K562 (cell line): Measurements from ENCODE around the gene UBR4. TPM values are rescaled to one million over a fixed set of nuclear protein-coding genes. Genes with fewer than 3 reads are reported as not detected.

Experiments used
- ARNT ChIP-seq, 2 experiments: fragments of 450-650 bp; IDR thresholded peaks; 2 replicates each; pipeline ENCODE4 v1.6.1; 2016; ENCODE audit warnings: mild to moderate bottlenecking in 1 of 2
- BMI1 ChIP-seq: fragments of 150-350 bp; IDR thresholded peaks from 2 replicates; pipeline ENCODE4 v1.6.1; 2014; ENCODE audit warnings: low read length
- CREB3 ChIP-seq: fragments of 450-650 bp; conservative IDR thresholded peaks from 2 replicates; pipeline ENCODE4 v1.6.1; 2016; ENCODE audit warnings: missing genetic modification characterization, low read depth, mild to moderate bottlenecking, missing compliant biosample characterization, moderate library complexity
- DLX4 ChIP-seq: fragments of 250-450 bp; sonication (Bioruptor Pico); IDR thresholded peaks from 2 replicates; pipeline ENCODE4 v1.6.1; 2021; ENCODE audit warnings: mild to moderate bottlenecking
- DMBX1 ChIP-seq: fragments of 250-450 bp; sonication (Bioruptor Pico); IDR thresholded peaks from 2 replicates; pipeline ENCODE4 v1.8.0; 2022; ENCODE audit warnings: inconsistent platforms, mild to moderate bottlenecking, moderate library complexity, borderline replicate concordance
- ELF4 ChIP-seq: fragments of 450-650 bp; formaldehyde crosslinking; IDR thresholded peaks from 2 replicates; pipeline ENCODE4 v1.4.0; 2022; ENCODE audit warnings: missing genetic modification characterization
- GATAD2B ChIP-seq: fragments of 450-650 bp; IDR thresholded peaks from 2 replicates; pipeline ENCODE4 v1.6.1; 2017; ENCODE audit warnings: mild to moderate bottlenecking, borderline replicate concordance
- KLF10 ChIP-seq: fragments of 250-450 bp; sonication (Bioruptor Pico); IDR thresholded peaks from 2 replicates; pipeline ENCODE4 v1.6.1; 2021; ENCODE audit warnings: matching md5 sums
- NBN ChIP-seq: fragments of 450-650 bp; IDR thresholded peaks from 2 replicates; pipeline ENCODE4 v1.6.1; 2016; ENCODE audit warnings: low read depth, mild to moderate bottlenecking
- POLR2H ChIP-seq: IDR thresholded peaks from 2 replicates; pipeline ENCODE4 v1.6.1; 2016; ENCODE audit warnings: missing genetic modification characterization, low read depth, mild to moderate bottlenecking, control low read depth, missing compliant biosample characterization, moderate library complexity
- TAF7 ChIP-seq: fragments of 450-650 bp; IDR thresholded peaks from 2 replicates; pipeline ENCODE4 v1.6.1; 2016; ENCODE audit warnings: missing genetic modification characterization, missing compliant biosample characterization
- ZKSCAN3 ChIP-seq: fragments of 250-450 bp; sonication (Bioruptor Pico); IDR thresholded peaks from 2 replicates; pipeline ENCODE4 v1.4.0; 2020
- ZNF318 ChIP-seq, 2 experiments: fragments of 450-650 bp; IDR thresholded peaks; 2 replicates each; pipeline ENCODE4 v1.6.1; 2016; ENCODE audit warnings: mild to moderate bottlenecking in 2 of 2, borderline replicate concordance in 1 of 2, low read depth in 1 of 2, moderate library complexity in 1 of 2
- ZNF639 ChIP-seq, 2 experiments: fragments of 200-800 bp in 1 of 2; sonication (Bioruptor generic) in 1 of 2; sonication (generic) in 1 of 2; formaldehyde crosslinking in 1 of 2; IDR thresholded peaks in 1 of 2; conservative IDR thresholded peaks in 1 of 2; 2 replicates each; pipeline versions ENCODE4 v1.5.0 to v1.6.1; 2016 to 2020; ENCODE audit warnings: missing compliant biosample characterization in 1 of 2, missing genetic modification characterization in 1 of 2, missing genetic modification reagents in 1 of 2
- ZNF766 ChIP-seq: fragments of 200-800 bp; sonication (Bioruptor generic); conservative IDR thresholded peaks from 2 replicates; pipeline ENCODE4 v1.6.1; 2016; ENCODE audit warnings: missing genetic modification characterization, missing compliant biosample characterization
- ZSCAN29 ChIP-seq: fragments of 450-650 bp; IDR thresholded peaks from 2 replicates; pipeline ENCODE4 v1.6.1; 2017
- polyA plus RNA-seq, 8 experiments: library from polyadenylated mRNA; depleted of rRNA in 4 of 8; stranded (reverse) in 5 of 8; unstranded in 3 of 8; fragments of >200 nt; fragmentation: Nextera tagmentation in 2 of 8; fragmentation: Illumina TruSeq in 1 of 8; extraction: Ambion mirVana in 2 of 8; extraction: Trizol in 1 of 8; gene quantifications; 2 replicates each; pipeline versions ENCODE4 v1.2.1 to v1.2.3, GENCODE V29; 2011 to 2014; ENCODE audit warnings: inconsistent platforms in 1 of 8, missing spikeins in 1 of 8
- total RNA-seq, 7 experiments: library from RNA; depleted of rRNA in 6 of 7; stranded (reverse); fragments of >200 nt in 6 of 7; fragmentation: Illumina TruSeq in 2 of 7; extraction: Trizol in 2 of 7; gene quantifications; 2 replicates each; pipeline versions ENCODE4 v1.2.1 to v1.2.3, GENCODE V29; 2011 to 2021; ENCODE audit warnings: low replicate concordance in 1 of 7

The UBR4 gene
- total and polyA plus RNA-seq, 9 of the 15 experiments (the other 6 are each of a cell fraction or from before 2014, with no cell fraction given): 55.4 to 277 (median 123) TPM

GRCh38 chr1:19210772-19211549, 895 bp upstream of the UBR4 start (continued):
- TF ChIP-seq ZNF318 (IDR thresholded peaks at IDR 0.05; ENCODE audit: borderline replicate concordance in 1 of 2, low read depth in 1 of 2) (peak in 1 of 2 experiments; percentile 58; a peak in 1 of 4 replicates), BMI1 (no peak), DLX4 (CRISPR knock-in tag) (no peak), ZNF639 (CRISPR knock-in tag; conservative IDR thresholded peaks at IDR 0.05 in 1 of 2, IDR thresholded peaks at IDR 0.05 in 1 of 2) (no peak), ELF4 (CRISPR knock-in tag) (no peak), DMBX1 (CRISPR knock-in tag) (no peak), NBN (no peak; the same call in 1 of the 2 replicates), POLR2H (tag) (no peak), ZKSCAN3 (no peak), ZSCAN29 (0 out of 2 replicates have a peak, but pooled peaks have one; percentile 38), GATAD2B (no peak), TAF7 (no peak; the same call in 1 of the 2 replicates), KLF10 (no peak), ZNF766 (CRISPR knock-in tag) (no peak), CREB3 (tag) (no peak), ARNT (IDR thresholded peaks at IDR 0.05) (peak in 1 of 2 experiments; percentile 27; a peak in 1 of 4 replicates)
